ENCODE results near the gene RGS12.

The RGS12 gene

GRCh38 chr4:3246458-3247398, 46.1 kb upstream of the RGS12 start:
- Histone ChIP-seq H3K4me3 (ENCODE audit: low read depth, low read length) (no peak overlapping the region), H3K9me3 (no peaks in the 10 kb centered on the region; the same call in 1 of the 2 replicates), H3K4me1 (no peaks in the 10 kb centered on the region), H3K36me3 (no peaks in the 10 kb centered on the region), H3K27me3 (no peaks in the 10 kb centered on the region)
- TF ChIP-seq CTCF (IDR thresholded peaks at IDR 0.05; ENCODE audit: low read depth, low read length): no peak
- no peak for DNase-seq

GRCh38 chr4:3247399-3248177, 45.2 kb upstream of the RGS12 start:
- Histone ChIP-seq H3K36me3 (no peaks in the 10 kb centered on the region), H3K4me1 (no peaks in the 10 kb centered on the region), H3K27me3 (no peaks in the 10 kb centered on the region), H3K9me3 (no peaks in the 10 kb centered on the region; the same call in 1 of the 2 replicates), H3K4me3 (ENCODE audit: low read depth, low read length) (no peak overlapping the region)
- no peak for DNase-seq
- no peak for TF ChIP-seq CTCF (IDR thresholded peaks at IDR 0.05; ENCODE audit: low read depth, low read length)

- Histone ChIP-seq H3K4me1 (no peaks in the 10 kb centered on the region), H3K4me3 (ENCODE audit: low read depth, low read length) (no peak overlapping the region), H3K9me3 (no peaks in the 10 kb centered on the region; the same call in 1 of the 2 replicates), H3K27me3 (no peaks in the 10 kb centered on the region), H3K36me3 (no peaks in the 10 kb centered on the region)
- TF ChIP-seq CTCF (IDR thresholded peaks at IDR 0.05; ENCODE audit: low read depth, low read length): no peak
- DNase-seq: no peak
Observed at GRCh38 chr4:3248178-3248480, 44.7 kb upstream of the RGS12 start.

- H3K4me1 ChIP-seq: no peaks in the 10 kb centered on the region
- H3K9me3 ChIP-seq: no peaks in the 10 kb centered on the region; the same call in 1 of the 2 replicates
- H3K36me3 ChIP-seq: no peaks in the 10 kb centered on the region
- H3K27me3 ChIP-seq: no peaks in the 10 kb centered on the region
- peak; percentile 5 for DNase-seq
- no peak within 1 kb of the TSS for H3K4me3 ChIP-seq (ENCODE audit: low read depth, low read length)
- no peak for TF ChIP-seq CTCF (IDR thresholded peaks at IDR 0.05; ENCODE audit: low read depth, low read length)
Observed at GRCh38 chr4:3248811-3249661, 43.8 kb upstream of the RGS12 start, which contains the start of gene MSANTD1. Gene MSANTD1, plus strand, starts transcription at chr4:3249159. Its CDS starts 64 bp downstream, at chr4:3249223.

- H3K27me3 ChIP-seq: no peaks in the 10 kb centered on the region
- H3K36me3 ChIP-seq: no peaks in the 10 kb centered on the region
- no peak overlapping the region for H3K4me3 ChIP-seq (ENCODE audit: low read depth, low read length)
- TF ChIP-seq CTCF (IDR thresholded peaks at IDR 0.05; ENCODE audit: low read depth, low read length): no peak
- peak; percentile 4 for DNase-seq
- no peaks in the 10 kb centered on the region; the same call in 1 of the 2 replicates for H3K9me3 ChIP-seq
- no peaks in the 10 kb centered on the region for H3K4me1 ChIP-seq
Observed at GRCh38 chr4:3249711-3250437, 42.9 kb upstream of the RGS12 start.

Data from BE2C (cell line).